Activated T-helper 1 cell treated with anti-CD3 and anti-CD28 coated beads, Interleukin-2, amount 50 U/mL, for 16 hours (primary cell): ENCODE results near the gene FGF4.
"Not testable (repeated sequence)": the region's sequence is repeated elsewhere in the genome, so short reads cannot be mapped to it uniquely, and the experiment has no call there.

Source experiments
- DNase-seq, 2 donors: peaks; one replicate each; pipeline ENCODE4 v3.0.0-alpha.2; 2020; ENCODE audit warnings: low read depth in 1 of 2, low spot score in 1 of 2

Gene FGF4

GRCh38 chr11:69774354-69775162 is 583 bp downstream of the FGF4 start:
- no peak for DNase-seq

GRCh38 chr11:69773626-69774353 is 1.4 kb downstream of the FGF4 start:
- no peak for DNase-seq

- no peak for DNase-seq
These were observed 3.7 kb downstream of the FGF4 start for GRCh38 chr11:69771466-69771865.

- DNase-seq = no peak
These were observed 4.6 kb downstream of the FGF4 start for GRCh38 chr11:69770540-69770939.

- DNase-seq = no peak
These were observed 9.6 kb downstream of the FGF4 start for GRCh38 chr11:69765498-69765995.

GRCh38 chr11:69764918-69765317 is 10.2 kb downstream of the FGF4 start:
- not testable (repeated sequence) for DNase-seq

- DNase-seq = no peak
These were observed 14.8 kb downstream of the FGF4 start for GRCh38 chr11:69760319-69760718.

- DNase-seq = no peak
These were observed 22.3 kb downstream of the FGF4 start for GRCh38 chr11:69752890-69753289.

GRCh38 chr11:69750875-69751597 is 24.1 kb downstream of the FGF4 start:
- no peak for DNase-seq

- DNase-seq = no peak
These were observed 24.9 kb downstream of the FGF4 start for GRCh38 chr11:69750108-69750850.

GRCh38 chr11:69748637-69749036 is 26.5 kb downstream of the FGF4 start:
- no peak for DNase-seq

- DNase-seq = no peak
These were observed 28.1 kb downstream of the FGF4 start for GRCh38 chr11:69746752-69747742.

- no peak for DNase-seq
These were observed 29.0 kb downstream of the FGF4 start for GRCh38 chr11:69746140-69746539.

GRCh38 chr11:69745201-69745600 is 29.9 kb downstream of the FGF4 start:
- DNase-seq = no peak

- no peak for DNase-seq
These were observed 30.7 kb downstream of the FGF4 start for GRCh38 chr11:69744435-69744834.

GRCh38 chr11:69734841-69735240 is 40.3 kb downstream of the FGF4 start:
- no peak for DNase-seq

GRCh38 chr11:69734367-69734766 is 40.8 kb downstream of the FGF4 start:
- no peak for DNase-seq

- DNase-seq = no peak
These were observed 42.2 kb downstream of the FGF4 start for GRCh38 chr11:69732910-69733309.

- DNase-seq = no peak
These were observed 44.0 kb downstream of the FGF4 start for GRCh38 chr11:69731110-69731509.

- no peak for DNase-seq
These were observed 44.6 kb downstream of the FGF4 start for GRCh38 chr11:69730500-69730899.
